Skeletal muscle tissue (tissue), 4 donors: ENCODE measurements around the gene CCDC57. TPM values are rescaled to one million over a fixed set of nuclear protein-coding genes. Genes with fewer than 3 reads are reported as not detected.
"Not testable (repeated sequence)": the region's sequence is repeated elsewhere in the genome, so short reads cannot be mapped to it uniquely, and the experiment has no call there.

Source experiments
- H3K27ac ChIP-seq: one replicate; pipeline ENCODE4 v1.7.0; 2013; ENCODE audit warnings: mild to moderate bottlenecking, low read depth, low read length, inconsistent platforms
- H3K27me3 ChIP-seq, 3 donors: one replicate each; pipeline ENCODE4 v1.7.0; 2013; ENCODE audit warnings: low read length in 3 of 3; ENCODE audit not compliant: control insufficient read depth in 3 of 3, insufficient read depth in 3 of 3
- H3K36me3 ChIP-seq, 3 donors: one replicate each; pipeline ENCODE4 v1.7.0; 2013; ENCODE audit warnings: low read length in 3 of 3; ENCODE audit not compliant: control insufficient read depth in 3 of 3, insufficient read depth in 3 of 3
- H3K4me1 ChIP-seq, 3 donors: one replicate each; pipeline ENCODE4 v1.7.0; 2013; ENCODE audit warnings: low read length in 3 of 3, mild to moderate bottlenecking in 3 of 3; ENCODE audit not compliant: control insufficient read depth in 3 of 3, insufficient read depth in 3 of 3
- H3K4me3 ChIP-seq, 3 donors: one replicate each; pipeline ENCODE4 v1.7.0; 2013; ENCODE audit warnings: low read length in 3 of 3
- H3K9ac ChIP-seq, 3 donors: one replicate each; pipeline ENCODE4 v1.7.0; 2013; ENCODE audit warnings: low read length in 3 of 3, mild to moderate bottlenecking in 3 of 3, moderate library complexity in 2 of 3, low read depth in 1 of 3
- H3K9me3 ChIP-seq, 3 donors: one replicate each; pipeline ENCODE4 v1.7.0; 2013; ENCODE audit warnings: low read length in 3 of 3; ENCODE audit not compliant: control insufficient read depth in 3 of 3
- total RNA-seq: library from RNA; depleted of rRNA; stranded (reverse); fragments of >200 nt; gene quantifications from one replicate; pipeline ENCODE4 v1.2.3, GENCODE V29; 2014
- donor health status: Osteomylitis.

The CCDC57 gene
- total RNA-seq, 1 donor from 2014 or later: 11.5 TPM

DNA sequence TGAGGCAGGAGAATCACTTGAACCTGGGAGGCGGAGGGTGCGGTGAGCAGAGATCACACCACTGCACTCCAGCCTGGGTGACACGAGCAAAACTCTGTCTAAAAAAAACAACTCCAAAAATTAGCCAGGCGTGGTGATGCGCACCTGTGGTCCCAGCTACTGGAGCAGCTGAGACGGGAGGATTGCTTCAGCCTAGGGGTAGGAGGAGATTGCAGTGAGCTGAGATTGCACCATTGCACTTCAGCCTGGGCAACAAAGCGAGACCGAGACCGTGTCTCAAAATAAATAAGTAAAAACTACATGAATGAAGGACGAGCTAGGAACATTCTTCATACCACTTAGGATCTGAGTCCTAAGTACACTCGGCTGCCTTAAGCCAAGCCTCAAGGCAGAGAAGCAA is 35.4 kb downstream of the CCDC57 start:
- Histone ChIP-seq H3K27ac (no peak overlapping the region), H3K9ac (no peak overlapping the region), H3K9me3 (no peaks in the 10 kb centered on the region), H3K36me3 (peaks cover 6 to 24% (median 10%) of the 10 kb centered on the region in 3 donors), H3K4me3 (no peak overlapping the region), H3K27me3 (no peaks in the 10 kb centered on the region), H3K4me1 (no peaks in the 10 kb centered on the region)

DNA sequence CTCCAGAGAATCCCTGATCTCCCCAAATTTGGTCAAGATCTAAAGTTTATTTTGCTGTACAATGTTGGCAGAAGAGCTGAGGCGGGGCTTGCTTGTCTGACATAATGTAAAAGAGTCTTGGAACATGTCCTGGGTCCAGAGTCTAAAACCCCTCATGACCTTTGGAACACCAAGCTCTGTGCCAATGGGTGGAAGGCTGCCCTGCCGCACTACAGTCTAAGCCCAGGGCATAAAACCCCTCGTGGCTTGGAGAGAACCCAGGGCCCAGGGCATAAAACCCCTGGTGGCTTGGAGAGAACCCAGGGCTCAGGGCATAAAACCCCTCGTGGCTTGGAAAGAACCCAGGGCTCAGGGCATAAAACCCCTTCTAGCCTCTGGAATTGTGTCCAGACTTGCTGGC is 36.7 kb downstream of the CCDC57 start:
- no peaks in the 10 kb centered on the region for H3K27me3 ChIP-seq
- no peak overlapping the region for H3K27ac ChIP-seq
- no peak overlapping the region for H3K9ac ChIP-seq
- no peak overlapping the region for H3K4me3 ChIP-seq
- no peaks in the 10 kb centered on the region for H3K4me1 ChIP-seq
- H3K9me3 ChIP-seq: no peaks in the 10 kb centered on the region
- peaks cover 10 to 31% (median 21%) of the 10 kb centered on the region in 3 donors for H3K36me3 ChIP-seq

DNA sequence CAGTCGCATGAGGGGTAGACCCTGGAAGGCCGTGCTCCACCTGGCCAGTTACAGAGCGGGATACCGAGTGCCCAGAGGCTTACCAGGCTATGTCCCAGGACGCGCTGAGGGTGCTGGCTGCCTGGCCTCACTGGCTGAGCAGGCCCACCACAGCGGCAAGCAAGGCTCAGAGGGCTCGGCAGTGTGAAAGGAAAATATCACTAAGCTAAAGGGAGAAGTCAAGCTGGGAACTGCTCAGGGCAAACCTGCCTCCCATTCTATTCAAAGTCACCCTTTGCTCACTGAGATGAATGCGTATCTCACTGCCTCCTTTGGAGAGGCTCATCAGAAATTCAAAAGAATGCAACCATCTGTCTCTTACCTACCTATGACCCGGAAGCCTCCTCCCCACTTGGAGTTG is 37.4 kb downstream of the CCDC57 start:
- Histone ChIP-seq H3K4me1 (no peaks in the 10 kb centered on the region), H3K9me3 (no peaks in the 10 kb centered on the region), H3K9ac (no peak overlapping the region), H3K27ac (no peak overlapping the region), H3K27me3 (no peaks in the 10 kb centered on the region), H3K4me3 (no peak overlapping the region), H3K36me3 (peaks cover 10 to 31% (median 26%) of the 10 kb centered on the region in 3 donors)

DNA sequence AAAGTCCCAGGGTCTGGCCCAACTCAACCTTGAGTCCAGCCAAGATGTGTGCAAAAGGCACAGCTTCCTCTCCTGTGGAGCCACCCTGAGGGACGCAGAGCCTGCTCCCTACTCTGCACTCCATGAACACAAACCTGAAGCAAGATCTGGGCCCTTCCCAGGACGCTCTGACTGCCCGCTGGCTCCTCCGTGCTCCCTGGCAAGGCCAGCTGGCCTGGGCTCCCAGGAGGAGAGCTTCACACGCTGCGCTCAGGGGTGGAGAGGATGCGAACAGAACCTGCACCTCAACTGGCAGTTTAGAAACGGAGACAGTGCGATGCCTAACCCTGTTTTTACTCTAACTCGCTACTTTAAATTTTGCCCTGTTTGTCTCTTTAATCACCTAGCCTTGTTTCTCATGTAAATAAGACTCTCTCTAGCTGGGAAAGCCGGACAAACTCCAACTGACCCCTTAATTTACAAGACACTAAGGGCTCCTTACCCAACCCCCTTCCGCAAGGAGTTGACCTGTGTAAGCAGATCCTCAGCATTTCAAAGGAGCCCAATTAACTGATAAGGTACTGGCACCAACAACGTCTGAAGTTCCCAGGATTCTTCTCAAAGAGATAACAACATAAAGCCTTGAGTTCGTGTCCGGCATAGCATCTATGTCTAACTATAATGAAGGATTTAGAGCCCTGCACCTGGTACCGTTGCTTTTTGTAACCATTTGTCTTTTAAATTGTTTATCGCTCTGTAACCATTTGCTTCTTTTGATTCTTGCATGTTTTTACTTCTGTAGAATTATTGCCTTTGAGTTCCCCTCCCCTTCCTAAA is 38.4 kb downstream of the CCDC57 start:
- not testable (repeated sequence) for H3K9me3 ChIP-seq, H3K9ac ChIP-seq, H3K27ac ChIP-seq, H3K4me1 ChIP-seq, H3K27me3 ChIP-seq, H3K4me3 ChIP-seq
- peaks cover 10 to 31% (median 29%) of the 10 kb centered on the region in 3 donors for H3K36me3 ChIP-seq

DNA sequence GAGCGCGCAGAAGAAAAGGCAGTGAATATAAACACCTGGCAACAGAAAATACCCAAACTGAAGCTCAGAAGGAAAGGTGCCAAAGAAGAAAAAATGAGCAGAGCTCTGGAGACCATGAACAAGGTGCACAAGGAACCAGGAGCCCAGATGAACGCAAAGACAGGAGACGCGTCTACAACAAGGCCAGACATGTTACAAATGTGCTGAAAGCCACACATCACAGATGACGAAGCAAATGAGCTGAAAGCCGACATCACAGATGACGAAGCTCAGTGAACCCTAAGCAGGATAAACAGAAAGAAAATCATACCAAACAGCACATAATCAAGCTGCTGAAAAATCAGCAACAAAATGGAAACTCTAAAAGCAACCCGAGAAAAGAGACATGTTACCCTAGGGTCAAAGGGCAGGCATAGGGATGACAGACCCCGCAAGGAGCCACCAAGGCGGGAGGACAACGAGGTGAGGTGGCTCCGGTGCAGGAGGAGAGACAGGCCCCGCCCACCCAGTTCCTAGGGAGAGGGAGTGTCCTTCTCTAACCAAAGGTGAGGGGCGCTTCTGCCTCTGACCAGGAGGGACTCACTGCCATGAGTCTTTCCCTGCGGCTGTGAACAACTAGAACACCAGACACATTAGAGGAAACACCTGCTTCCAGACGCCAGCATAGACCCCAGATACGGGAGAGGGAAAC is 39.1 kb downstream of the CCDC57 start:
- no peak overlapping the region for H3K9ac ChIP-seq
- no peaks in the 10 kb centered on the region for H3K4me1 ChIP-seq
- peaks cover 10 to 31% (median 26%) of the 10 kb centered on the region in 3 donors for H3K36me3 ChIP-seq
- H3K27ac ChIP-seq: no peak overlapping the region
- no peaks in the 10 kb centered on the region for H3K27me3 ChIP-seq
- H3K4me3 ChIP-seq: no peak overlapping the region
- H3K9me3 ChIP-seq: no peaks in the 10 kb centered on the region

DNA sequence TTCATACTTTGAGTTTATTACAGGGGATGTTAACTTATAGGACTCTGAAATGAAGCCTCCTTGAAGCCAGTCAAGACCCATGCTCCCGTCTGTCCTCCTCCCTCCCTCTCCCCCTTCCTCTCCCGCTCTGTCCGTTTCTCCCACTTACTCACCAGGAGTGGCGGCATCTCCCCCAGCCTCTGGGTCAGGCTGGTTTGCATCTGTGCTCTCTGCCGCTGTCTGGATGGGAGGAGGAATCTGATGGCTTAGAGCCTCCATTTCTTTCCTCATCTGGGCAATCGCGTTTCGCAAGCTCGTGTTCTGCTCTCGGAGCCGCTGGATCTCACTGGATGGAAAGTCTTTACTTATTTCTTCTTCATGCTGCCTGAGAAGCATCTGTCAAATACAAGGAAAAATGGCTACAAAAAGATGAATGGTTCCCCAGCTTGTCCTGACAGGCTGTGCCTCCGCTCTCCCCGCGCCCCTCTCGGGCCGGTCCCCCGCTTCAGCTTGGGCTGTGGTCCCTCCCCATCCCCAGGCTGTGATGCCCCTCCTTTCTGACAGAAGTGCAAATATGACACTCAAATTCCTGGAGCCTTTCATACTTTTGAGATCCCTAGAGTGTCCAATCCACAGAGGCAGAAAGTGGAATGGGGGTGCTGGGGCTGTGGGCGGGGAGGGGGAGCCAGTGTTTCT is 40.0 kb downstream of the CCDC57 start:
- H3K9me3 ChIP-seq: no peaks in the 10 kb centered on the region
- H3K4me3 ChIP-seq: no peak overlapping the region
- H3K27ac ChIP-seq: no peak overlapping the region
- H3K36me3 ChIP-seq: peaks cover 10 to 31% (median 26%) of the 10 kb centered on the region in 3 donors
- no peaks in the 10 kb centered on the region for H3K4me1 ChIP-seq
- H3K27me3 ChIP-seq: no peaks in the 10 kb centered on the region
- no peak overlapping the region for H3K9ac ChIP-seq

DNA sequence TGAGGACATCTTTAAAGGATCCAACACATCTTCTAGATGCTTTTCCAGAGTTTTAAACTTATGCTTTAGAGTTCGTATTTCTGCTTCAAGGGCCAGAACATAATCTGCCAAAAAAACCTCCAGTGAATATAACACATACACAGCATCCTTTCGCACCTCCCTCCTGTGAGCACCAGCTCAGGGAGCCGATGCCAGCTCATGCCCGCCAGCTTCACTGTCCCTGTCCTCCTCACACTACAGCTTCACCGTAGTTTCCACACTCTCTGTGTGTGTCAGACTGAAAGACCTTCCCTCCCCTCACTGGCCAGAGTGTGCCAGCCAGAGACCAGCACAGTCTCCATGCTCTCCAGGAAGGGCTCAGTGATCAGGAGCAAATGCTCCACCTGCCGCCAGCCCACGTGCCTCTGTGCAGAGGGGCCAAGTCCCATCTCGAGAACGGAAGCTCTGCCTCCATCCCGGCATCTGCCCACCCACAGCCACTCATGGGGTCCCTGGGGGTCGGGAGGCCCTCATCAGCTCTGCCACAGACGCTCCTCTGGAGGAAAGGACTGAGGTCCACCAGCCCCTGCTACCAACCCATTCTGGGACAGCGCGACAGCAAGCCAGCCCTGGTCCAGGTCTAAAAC is 40.8 kb downstream of the CCDC57 start:
- Histone ChIP-seq H3K9me3 (no peaks in the 10 kb centered on the region), H3K36me3 (peaks cover 10 to 31% (median 24%) of the 10 kb centered on the region in 3 donors), H3K27ac (no peak overlapping the region), H3K9ac (no peak overlapping the region), H3K4me1 (no peaks in the 10 kb centered on the region), H3K27me3 (no peaks in the 10 kb centered on the region), H3K4me3 (no peak overlapping the region)

DNA sequence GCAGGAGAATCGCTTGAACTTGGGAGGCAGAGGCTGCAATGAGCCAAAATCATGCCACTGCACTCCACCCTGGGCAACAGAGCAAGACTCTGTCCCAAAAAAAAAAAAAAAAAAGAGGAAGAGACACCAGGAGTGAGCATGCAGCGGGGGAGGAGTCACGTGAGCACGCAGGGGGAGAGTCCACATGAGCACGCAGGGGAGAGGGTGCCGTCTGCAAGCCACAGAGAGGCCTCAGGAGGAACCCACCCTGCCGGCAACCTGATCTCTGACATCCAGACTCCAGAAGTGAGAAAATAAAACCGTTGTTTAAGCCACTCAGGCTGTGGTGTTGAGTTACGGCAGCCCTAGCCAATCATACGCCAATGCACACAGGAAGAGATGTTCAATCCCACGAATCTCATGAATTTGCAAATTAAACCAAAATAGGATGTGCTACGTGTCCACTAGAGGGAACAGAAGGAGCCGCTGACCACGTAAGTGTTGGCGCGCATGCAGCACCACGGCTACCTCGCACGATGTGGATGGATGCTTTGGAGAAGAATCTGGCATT is 42.2 kb downstream of the CCDC57 start:
- H3K4me3 ChIP-seq: no peak overlapping the region
- no peak overlapping the region for H3K9ac ChIP-seq
- peaks cover 14 to 28% (median 24%) of the 10 kb centered on the region in 3 donors for H3K36me3 ChIP-seq
- H3K9me3 ChIP-seq: no peaks in the 10 kb centered on the region
- H3K27me3 ChIP-seq: no peaks in the 10 kb centered on the region
- no peak overlapping the region for H3K27ac ChIP-seq
- no peaks in the 10 kb centered on the region for H3K4me1 ChIP-seq

DNA sequence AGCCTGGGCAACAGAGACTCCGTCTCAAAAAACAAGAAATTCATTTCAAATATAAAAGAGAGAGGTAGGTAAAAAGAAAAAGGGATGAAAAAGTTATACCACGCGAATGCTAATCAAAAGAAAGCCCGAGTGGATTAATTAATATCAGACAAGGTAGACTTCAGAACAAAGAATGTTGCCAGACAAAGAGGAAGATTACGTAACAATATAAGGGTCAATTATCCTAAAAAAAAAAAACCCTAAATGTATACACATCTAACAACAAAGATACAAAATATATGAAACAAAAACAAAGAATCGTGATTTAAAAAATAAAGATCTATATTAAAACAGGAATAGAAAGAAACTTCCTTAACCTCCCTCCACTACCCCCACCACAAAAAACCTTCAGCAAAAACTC is 44.1 kb downstream of the CCDC57 start:
- no peak overlapping the region for H3K4me3 ChIP-seq
- no peak overlapping the region for H3K9ac ChIP-seq
- H3K4me1 ChIP-seq: no peaks in the 10 kb centered on the region
- H3K27ac ChIP-seq: no peak overlapping the region
- H3K9me3 ChIP-seq: no peaks in the 10 kb centered on the region
- H3K36me3 ChIP-seq: peaks cover 13 to 24% (median 19%) of the 10 kb centered on the region in 3 donors
- H3K27me3 ChIP-seq: no peaks in the 10 kb centered on the region
